SK-N-MC (cell line): Measurements from ENCODE around the gene PSMB9.

Experiments
- EZH2 ChIP-seq: fragments of 200-600 bp; sonication (generic); IDR thresholded peaks from one replicate; pipeline ENCODE4 v1.6.1; 2017; ENCODE audit warnings: antibody characterized with exemption
- POLR2AphosphoS5 ChIP-seq: IDR thresholded peaks from 2 replicates; pipeline ENCODE4 v1.6.1; 2012; ENCODE audit warnings: mild to moderate bottlenecking, low read depth, low read length, borderline replicate concordance

DNA sequence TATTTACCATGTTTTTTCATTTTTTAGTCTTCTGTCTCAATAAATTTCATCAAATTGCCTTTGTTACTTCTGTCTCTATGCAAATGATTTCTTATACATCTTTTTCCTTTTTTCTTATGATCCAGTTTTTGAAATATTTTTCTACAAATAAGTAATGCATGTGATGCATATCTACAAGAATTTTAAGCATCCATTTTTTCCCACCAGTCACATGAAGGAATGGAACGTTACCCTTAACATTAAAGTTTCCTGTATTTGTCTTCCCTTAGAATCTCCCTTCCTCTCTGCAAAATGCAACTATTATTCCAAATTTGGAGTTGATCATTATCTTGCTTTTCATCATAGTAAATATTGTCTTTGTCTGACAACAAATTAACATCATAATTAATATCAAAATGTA is 35.5 kb downstream of the PSMB9 start:
- no peak for TF ChIP-seq EZH2
- no peak for TF ChIP-seq POLR2AphosphoS5
